Activated CD4-positive, alpha-beta memory T cell treated with anti-CD3 and anti-CD28 coated beads, Interleukin-2, amount 10 ng/mL, durations not matched to agents 7 days and 5 days (primary cell): ENCODE results near the gene GRIA1. TPM values are rescaled to one million over a fixed set of nuclear protein-coding genes. Genes with fewer than 3 reads are reported as not detected.

Experiments used
- CTCF ChIA-PET: fragments of 350-600 bp; sonication (Branson Sonifier 250); formaldehyde crosslinking; loops from one replicate; lab custom pipeline; 2021; ENCODE audit warnings: antibody characterized with exemption, inconsistent platforms; lab: Charles Lee
- POLR2A ChIA-PET: fragments of 350-600 bp; sonication (Branson Sonifier 250); formaldehyde crosslinking; loops from one replicate; lab custom pipeline; 2021; ENCODE audit warnings: antibody characterized with exemption; lab: Charles Lee
- DNase-seq: peaks from one replicate; pipeline ENCODE4 v3.0.0-alpha.2; 2020
- H3K27ac Mint-ChIP-seq: one replicate; pipeline ENCODE4 v1.8.0; 2021; ENCODE audit warnings: mild to moderate bottlenecking, mixed read lengths
- H3K27me3 Mint-ChIP-seq: one replicate; pipeline ENCODE4 v1.8.0; 2021; ENCODE audit warnings: mixed read lengths
- H3K36me3 Mint-ChIP-seq: one replicate; pipeline ENCODE4 v1.8.0; 2021; ENCODE audit warnings: low read depth, mixed read lengths
- H3K4me1 Mint-ChIP-seq: one replicate; pipeline ENCODE4 v1.8.0; 2021; ENCODE audit warnings: mixed read lengths
- H3K4me3 Mint-ChIP-seq: one replicate; pipeline ENCODE4 v1.8.0; 2021; ENCODE audit warnings: mild to moderate bottlenecking, mixed read lengths
- H3K9me3 Mint-ChIP-seq: one replicate; pipeline ENCODE4 v1.8.0; 2021; ENCODE audit warnings: mixed read lengths
- total RNA-seq, 2 experiments: library from RNA; stranded (reverse); gene quantifications; one replicate each; pipeline ENCODE4 v1.2.3, GENCODE V29; 2021

GRIA1 gene
- total RNA-seq, 2 experiments from 2014 or later: not detected

GRCh38 chr5:153542536-153542935 lies 52.1 kb downstream of the GRIA1 start:
- H3K4me3 Mint-ChIP-seq: no peak overlapping the region
- CTCF ChIA-PET: no interaction called here
- H3K4me1 Mint-ChIP-seq: no peaks in the 10 kb centered on the region
- H3K27ac Mint-ChIP-seq: no peak overlapping the region
- no peaks in the 10 kb centered on the region for H3K9me3 Mint-ChIP-seq
- POLR2A ChIA-PET: no interaction called here
- no peak for DNase-seq
- no peaks in the 10 kb centered on the region for H3K36me3 Mint-ChIP-seq
- no peaks in the 10 kb centered on the region for H3K27me3 Mint-ChIP-seq

DNA sequence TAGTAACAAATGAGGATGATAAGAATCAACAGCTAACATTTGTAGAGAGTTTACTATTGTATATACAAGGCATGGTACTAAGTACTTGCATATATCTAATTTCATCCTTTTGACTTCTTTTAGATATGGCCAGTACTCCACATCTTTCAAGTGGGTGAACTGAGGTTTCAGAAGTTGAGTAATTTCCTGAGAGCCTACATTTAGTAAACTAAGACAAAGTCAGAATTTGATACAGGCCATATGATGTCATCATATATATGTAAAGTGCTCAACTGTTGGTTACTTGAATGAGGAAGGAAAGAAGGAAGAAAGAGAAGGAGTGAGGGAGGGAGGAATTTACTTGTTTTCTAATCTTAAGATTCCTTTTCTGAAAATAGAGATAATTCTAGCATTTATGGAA lies 52.8 kb downstream of the GRIA1 start:
- no peak for DNase-seq
- Mint-ChIP-seq H3K36me3 (no peaks in the 10 kb centered on the region), H3K4me3 (no peak overlapping the region), H3K27ac (no peak overlapping the region), H3K9me3 (no peaks in the 10 kb centered on the region), H3K27me3 (no peaks in the 10 kb centered on the region), H3K4me1 (no peaks in the 10 kb centered on the region)
- ChIA-PET CTCF (no interaction called here), POLR2A (no interaction called here)

- CTCF ChIA-PET: no interaction called here
- no peak overlapping the region for H3K27ac Mint-ChIP-seq
- no peaks in the 10 kb centered on the region for H3K9me3 Mint-ChIP-seq
- no peaks in the 10 kb centered on the region for H3K4me1 Mint-ChIP-seq
- no peaks in the 10 kb centered on the region for H3K36me3 Mint-ChIP-seq
- DNase-seq: no peak
- H3K27me3 Mint-ChIP-seq: no peaks in the 10 kb centered on the region
- H3K4me3 Mint-ChIP-seq: no peak overlapping the region
- POLR2A ChIA-PET: no interaction called here
Measured at GRCh38 chr5:153543959-153544470, 53.5 kb downstream of the GRIA1 start.

DNA sequence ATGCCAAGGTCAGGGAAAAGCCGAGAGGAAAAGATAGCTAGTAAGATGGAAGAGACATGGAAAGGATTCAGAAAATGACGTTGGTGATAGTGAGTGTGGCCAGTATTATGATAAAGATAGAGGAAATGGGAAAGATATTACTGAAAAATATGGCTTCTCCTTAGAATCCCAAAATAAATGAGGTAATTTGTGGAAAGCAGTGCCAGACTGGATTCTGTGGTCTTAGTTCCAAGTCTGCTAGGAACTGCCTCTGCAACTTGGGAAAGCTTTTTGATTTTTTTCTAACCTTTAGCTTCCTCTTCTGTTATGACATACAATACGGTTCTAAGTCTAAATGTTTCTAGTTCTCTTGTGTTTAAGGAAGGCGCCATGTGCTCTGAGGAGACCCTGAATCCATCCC lies 54.2 kb downstream of the GRIA1 start:
- H3K36me3 Mint-ChIP-seq: no peaks in the 10 kb centered on the region
- no peaks in the 10 kb centered on the region for H3K9me3 Mint-ChIP-seq
- no peak overlapping the region for H3K27ac Mint-ChIP-seq
- no peak overlapping the region for H3K4me3 Mint-ChIP-seq
- DNase-seq: no peak
- ChIA-PET CTCF (no interaction called here), POLR2A (no interaction called here)
- H3K27me3 Mint-ChIP-seq: no peaks in the 10 kb centered on the region
- H3K4me1 Mint-ChIP-seq: no peaks in the 10 kb centered on the region

DNA sequence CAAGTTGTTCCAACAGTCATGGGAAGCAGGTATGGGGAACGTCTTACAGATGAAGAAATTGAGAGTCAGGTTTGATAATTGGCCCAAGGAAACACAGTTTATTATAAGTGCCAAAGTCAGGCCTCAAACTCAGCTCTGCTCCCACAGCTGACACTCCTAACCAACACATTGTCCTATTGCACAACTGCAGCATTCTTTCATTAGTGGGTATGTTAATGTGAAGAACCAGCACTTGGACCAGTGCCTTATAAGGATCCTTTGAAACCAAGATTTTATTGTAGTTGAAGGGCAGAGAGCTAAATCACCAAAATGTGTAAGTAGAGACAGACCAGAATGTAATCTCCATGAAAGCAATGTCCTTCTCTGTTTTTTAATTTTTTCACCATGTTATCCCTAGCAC lies 56.1 kb downstream of the GRIA1 start:
- Mint-ChIP-seq H3K27ac (no peak overlapping the region), H3K4me3 (no peak overlapping the region), H3K27me3 (no peaks in the 10 kb centered on the region), H3K36me3 (no peaks in the 10 kb centered on the region), H3K9me3 (no peaks in the 10 kb centered on the region), H3K4me1 (no peaks in the 10 kb centered on the region)
- ChIA-PET POLR2A (no interaction called here), CTCF (no interaction called here)
- DNase-seq: no peak

GRCh38 chr5:153551537-153552079 lies 61.1 kb downstream of the GRIA1 start:
- H3K4me1 Mint-ChIP-seq: no peaks in the 10 kb centered on the region
- CTCF ChIA-PET: no interaction called here
- no peaks in the 10 kb centered on the region for H3K9me3 Mint-ChIP-seq
- POLR2A ChIA-PET: no interaction called here
- no peaks in the 10 kb centered on the region for H3K27me3 Mint-ChIP-seq
- H3K4me3 Mint-ChIP-seq: no peak overlapping the region
- DNase-seq: no peak
- no peaks in the 10 kb centered on the region for H3K36me3 Mint-ChIP-seq
- no peak overlapping the region for H3K27ac Mint-ChIP-seq

DNA sequence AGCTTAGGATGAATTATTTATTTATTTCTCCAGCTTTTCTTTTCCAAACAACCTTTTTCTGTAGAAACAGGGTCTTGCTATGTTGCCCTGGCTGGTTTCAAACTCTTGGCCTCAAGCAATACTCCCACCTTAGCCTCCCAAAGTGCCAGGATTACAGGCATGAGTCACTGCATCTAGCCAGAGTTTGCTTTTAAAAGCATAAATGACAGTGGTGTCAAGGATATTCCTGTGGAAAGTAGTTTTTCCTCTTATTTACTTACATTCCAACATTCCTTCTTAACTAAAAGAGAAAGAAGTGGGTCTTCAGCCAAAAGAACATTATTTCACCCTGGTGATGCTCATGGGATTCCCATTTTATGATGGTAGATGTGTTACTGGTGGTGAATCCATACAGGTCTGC lies 62.4 kb downstream of the GRIA1 start:
- POLR2A ChIA-PET: no interaction called here
- H3K9me3 Mint-ChIP-seq: no peaks in the 10 kb centered on the region
- no peak overlapping the region for H3K4me3 Mint-ChIP-seq
- H3K27ac Mint-ChIP-seq: no peak overlapping the region
- H3K4me1 Mint-ChIP-seq: no peaks in the 10 kb centered on the region
- H3K36me3 Mint-ChIP-seq: no peaks in the 10 kb centered on the region
- DNase-seq: no peak
- CTCF ChIA-PET: no interaction called here
- H3K27me3 Mint-ChIP-seq: no peaks in the 10 kb centered on the region

GRCh38 chr5:153555420-153556114 lies 65.1 kb downstream of the GRIA1 start:
- no peak for DNase-seq
- Mint-ChIP-seq H3K36me3 (no peaks in the 10 kb centered on the region), H3K4me3 (no peak overlapping the region), H3K4me1 (no peaks in the 10 kb centered on the region), H3K27me3 (no peaks in the 10 kb centered on the region), H3K9me3 (no peaks in the 10 kb centered on the region), H3K27ac (no peak overlapping the region)
- ChIA-PET CTCF (no interaction called here), POLR2A (no interaction called here)

DNA sequence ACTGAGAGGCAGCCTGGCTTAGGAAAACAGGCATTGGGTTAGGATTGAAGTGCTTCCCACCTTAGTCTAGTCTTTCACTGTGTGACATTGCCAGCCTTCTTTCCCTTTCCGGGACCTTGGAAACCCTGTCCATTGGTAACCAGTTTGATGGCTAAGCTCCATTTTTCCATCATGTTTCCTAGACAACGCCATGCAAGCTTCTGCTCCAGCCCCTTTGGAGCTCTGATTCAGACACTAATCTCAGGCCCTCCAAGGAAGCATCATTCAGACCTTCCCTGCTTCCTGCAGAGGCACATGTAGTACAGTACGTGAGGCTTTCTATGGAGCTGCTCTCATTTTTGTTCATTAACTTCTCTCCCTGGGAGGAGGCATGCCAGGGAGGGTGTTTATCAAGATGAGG lies 68.5 kb downstream of the GRIA1 start:
- POLR2A ChIA-PET: no interaction called here

DNA sequence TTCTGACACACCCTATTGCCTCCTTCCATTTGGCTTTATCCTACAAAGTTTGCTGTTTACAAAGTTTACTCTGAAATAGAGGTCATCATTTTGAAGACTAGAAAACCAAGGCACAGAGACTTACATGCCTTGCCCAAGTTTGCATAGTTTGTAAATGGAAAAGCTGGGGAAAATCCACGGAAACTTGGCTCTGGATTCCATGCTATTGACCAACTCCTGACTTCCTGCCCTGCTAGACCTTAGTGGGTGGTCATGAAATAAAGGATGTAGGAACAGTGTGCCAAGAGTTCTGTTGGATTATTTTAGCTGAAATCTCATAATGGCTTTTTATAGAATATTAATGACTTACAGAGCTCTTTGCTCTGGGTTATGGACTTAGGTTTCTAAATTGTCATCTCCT lies 69.5 kb downstream of the GRIA1 start:
- Mint-ChIP-seq H3K36me3 (no peaks in the 10 kb centered on the region), H3K27me3 (no peaks in the 10 kb centered on the region), H3K27ac (no peak overlapping the region), H3K9me3 (no peaks in the 10 kb centered on the region), H3K4me1 (no peaks in the 10 kb centered on the region), H3K4me3 (no peak overlapping the region)
- DNase-seq: no peak
- ChIA-PET POLR2A (no interaction called here), CTCF (no interaction called here)

More for the DNA sequence above, 68.5 kb downstream of the GRIA1 start:
- Mint-ChIP-seq H3K4me3 (no peak overlapping the region), H3K4me1 (no peaks in the 10 kb centered on the region), H3K27me3 (no peaks in the 10 kb centered on the region), H3K9me3 (no peaks in the 10 kb centered on the region), H3K36me3 (no peaks in the 10 kb centered on the region), H3K27ac (no peak overlapping the region)
- no peak for DNase-seq
- CTCF ChIA-PET: no interaction called here

GRCh38 chr5:153562189-153562588 lies 71.7 kb downstream of the GRIA1 start:
- Mint-ChIP-seq H3K27me3 (no peaks in the 10 kb centered on the region), H3K9me3 (no peaks in the 10 kb centered on the region), H3K36me3 (no peaks in the 10 kb centered on the region), H3K27ac (no peak overlapping the region), H3K4me3 (no peak overlapping the region), H3K4me1 (no peaks in the 10 kb centered on the region)
- ChIA-PET CTCF (no interaction called here), POLR2A (no interaction called here)
- DNase-seq: no peak

DNA sequence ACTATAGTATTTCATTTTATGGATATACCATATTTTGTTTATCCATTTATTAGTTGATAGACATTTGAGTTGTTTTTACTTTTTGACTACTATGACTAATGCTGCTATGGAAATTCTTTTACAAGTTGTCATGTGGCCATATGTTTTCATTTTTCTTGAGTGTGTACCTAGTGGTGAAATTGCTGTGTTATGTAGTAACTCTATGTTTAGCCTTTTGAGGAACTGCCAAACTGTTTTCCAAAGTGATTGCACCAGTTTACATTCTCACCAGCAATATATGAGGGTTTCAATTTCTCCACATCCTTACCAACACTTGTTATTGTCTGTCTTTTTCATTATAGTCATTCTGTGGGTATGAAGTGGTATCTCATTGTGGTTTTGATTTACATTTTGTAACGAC lies 75.4 kb downstream of the GRIA1 start:
- POLR2A ChIA-PET: no interaction called here
- DNase-seq: no peak
- Mint-ChIP-seq H3K36me3 (no peaks in the 10 kb centered on the region), H3K27me3 (no peaks in the 10 kb centered on the region), H3K4me3 (no peak overlapping the region), H3K27ac (no peak overlapping the region), H3K4me1 (no peaks in the 10 kb centered on the region), H3K9me3 (no peaks in the 10 kb centered on the region)
- CTCF ChIA-PET: no interaction called here

- Mint-ChIP-seq H3K27ac (no peak overlapping the region), H3K4me1 (no peaks in the 10 kb centered on the region), H3K36me3 (no peaks in the 10 kb centered on the region), H3K9me3 (no peaks in the 10 kb centered on the region), H3K4me3 (no peak overlapping the region), H3K27me3 (no peaks in the 10 kb centered on the region)
- DNase-seq: no peak
- CTCF ChIA-PET: no interaction called here
- POLR2A ChIA-PET: no interaction called here
Measured at GRCh38 chr5:153569036-153569435, 78.6 kb downstream of the GRIA1 start.

DNA sequence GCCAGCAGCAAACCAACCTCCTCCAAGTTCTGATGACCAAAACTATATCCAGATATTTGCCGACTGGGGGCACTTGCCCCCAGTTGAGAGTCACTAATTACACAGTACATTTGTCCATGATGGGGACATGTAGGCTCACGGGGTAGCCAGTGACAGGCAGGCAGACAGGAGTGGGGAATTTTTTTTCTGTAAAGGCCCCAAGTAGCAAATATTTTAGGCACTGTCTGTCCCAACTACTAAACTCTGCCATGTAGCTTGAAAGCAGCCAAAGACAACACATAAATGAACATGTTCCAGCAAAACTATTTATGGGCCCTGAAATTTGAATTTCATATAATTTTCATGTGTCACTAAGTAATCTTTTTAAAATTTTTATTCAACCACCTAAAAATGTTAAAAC lies 80.7 kb downstream of the GRIA1 start:
- no peak for DNase-seq
- Mint-ChIP-seq H3K36me3 (no peaks in the 10 kb centered on the region), H3K27me3 (no peaks in the 10 kb centered on the region), H3K27ac (no peak overlapping the region), H3K4me3 (no peak overlapping the region), H3K9me3 (no peaks in the 10 kb centered on the region), H3K4me1 (no peaks in the 10 kb centered on the region)
- ChIA-PET CTCF (no interaction called here), POLR2A (no interaction called here)
